Stimulated activated CD8-positive, alpha-beta memory T cell treated with anti-CD3 and anti-CD28 coated beads, Interleukin-4, amount 100 ng/mL, for 24 hours (primary cell): ENCODE measurements around the gene GPT2.
"Not testable (repeated sequence)": the region's sequence is repeated elsewhere in the genome, so short reads cannot be mapped to it uniquely, and the experiment has no call there.

Experiments used
- DNase-seq: peaks from one replicate; pipeline ENCODE4 v3.0.0-alpha.2; 2020; ENCODE audit warnings: low read depth

Gene GPT2

GRCh38 chr16:46866286-46866685 is 17.9 kb upstream of the GPT2 start:
- DNase-seq = no peak

GRCh38 chr16:46867486-46867885 is 16.7 kb upstream of the GPT2 start:
- not testable (repeated sequence) for DNase-seq

GRCh38 chr16:46868891-46869290 is 15.3 kb upstream of the GPT2 start:
- DNase-seq = not testable (repeated sequence)

- no peak for DNase-seq
Measured at GRCh38 chr16:46871597-46871996, 12.6 kb upstream of the GPT2 start.

- DNase-seq = no peak
Measured at GRCh38 chr16:46873201-46873600, 11.0 kb upstream of the GPT2 start.

GRCh38 chr16:46875243-46875642 is 8.9 kb upstream of the GPT2 start:
- DNase-seq = no peak

- no peak for DNase-seq
Measured at GRCh38 chr16:46882304-46882939, 1.7 kb upstream of the GPT2 start.

- DNase-seq = no peak
Measured at GRCh38 chr16:46882940-46883307, 1.2 kb upstream of the GPT2 start.

- no peak for DNase-seq
Measured at GRCh38 chr16:46883353-46883689, 841 bp upstream of the GPT2 start.

GRCh38 chr16:46884513-46885293 is 541 bp downstream of the GPT2 start:
- no peak for DNase-seq

GRCh38 chr16:46885960-46886763 is 2.0 kb downstream of the GPT2 start:
- no peak for DNase-seq

- DNase-seq = no peak
Measured at GRCh38 chr16:46886764-46887523, 2.8 kb downstream of the GPT2 start.

- no peak for DNase-seq
Measured at GRCh38 chr16:46887524-46887854, 3.3 kb downstream of the GPT2 start.

GRCh38 chr16:46889245-46889941 is 5.2 kb downstream of the GPT2 start:
- DNase-seq = no peak

GRCh38 chr16:46889942-46890300 is 5.8 kb downstream of the GPT2 start:
- no peak for DNase-seq

- DNase-seq = no peak
Measured at GRCh38 chr16:46891910-46892309, 7.7 kb downstream of the GPT2 start.

GRCh38 chr16:46894036-46894672 is 10.0 kb downstream of the GPT2 start:
- DNase-seq = no peak

- no peak for DNase-seq
Measured at GRCh38 chr16:46895399-46896313, 11.5 kb downstream of the GPT2 start.

- DNase-seq = no peak
Measured at GRCh38 chr16:46896314-46896968, 12.3 kb downstream of the GPT2 start.

- DNase-seq = no peak
Measured at GRCh38 chr16:46897471-46897870, 13.3 kb downstream of the GPT2 start.
